GM12878 (cell line): Measurements from ENCODE around the gene LRRN2. TPM values are rescaled to one million over a fixed set of nuclear protein-coding genes. Genes with fewer than 3 reads are reported as not detected.

Experiments
- ATAC-seq: fragments of 200-7000 bp; cut with Tn5 transposase; 3 replicates; pipeline ENCODE4 v1.9.1; 2020; ENCODE audit warnings: mild to moderate bottlenecking, moderate library complexity
- BruUV-seq: library from RNA; stranded (reverse); fragments of 400-500 nt; replicated peaks from 2 replicates; lab custom pipeline; 2021; lab: Mats Ljungman, UMichigan
- CTCF ChIA-PET: fragments of 300-600 bp; sonication (Branson Sonifier 250); formaldehyde crosslinking; extraction: SDS; loops from one replicate; lab custom pipeline; 2021; ENCODE audit warnings: inconsistent platforms; lab: Yijun Ruan, JAX
- POLR2A ChIA-PET: fragments of 350-600 bp; formaldehyde crosslinking; extraction: SDS; loops from one replicate; lab custom pipeline; 2021; ENCODE audit warnings: inconsistent platforms; lab: Charles Lee
- RAD21 ChIA-PET: fragments of 300-600 bp; sonication (Branson Sonifier 250); formaldehyde crosslinking; loops from one replicate; lab custom pipeline; 2023; ENCODE audit warnings: antibody characterized with exemption; ENCODE audit not compliant: unreplicated experiment; lab: Charles Lee
- SMC1A ChIA-PET: fragments of 300-600 bp; sonication (Branson Sonifier 250); formaldehyde crosslinking; loops from one replicate; lab custom pipeline; 2023; ENCODE audit not compliant: unreplicated experiment, uncharacterized antibody; lab: Charles Lee
- DNase-seq: peaks from one replicate; pipeline ENCODE4 v3.0.0-alpha.2; 2011; ENCODE audit warnings: low read depth, low spot score
- FAIRE-seq: peaks from 3 replicates; lab custom pipeline; 2011; peaks lifted over from hg19 to GRCh38; lab: Jason Lieb, UNC
- H2AFZ ChIP-seq: 2 replicates; pipeline ENCODE4 v1.6.0; 2011; ENCODE audit warnings: low read depth, low read length, control low read depth; ENCODE audit not compliant: control insufficient read depth
- H3K27ac ChIP-seq: 2 replicates; pipeline ENCODE4 v1.5.1; 2011; ENCODE audit warnings: control low read depth; ENCODE audit not compliant: control insufficient read depth, insufficient read depth
- H3K27me3 ChIP-seq, 2 experiments: replicated peaks in 1 of 2; 2 replicates each; pipeline versions ENCODE4 v1.6.0 to v1.6.1; 2011; ENCODE audit warnings: low read length in 1 of 2; ENCODE audit not compliant: control insufficient read depth in 2 of 2, insufficient read depth in 2 of 2
- H3K36me3 ChIP-seq, 2 experiments: 2 replicates each; pipeline ENCODE4 v1.5.1; 2011; ENCODE audit warnings: low read length in 1 of 2; ENCODE audit not compliant: control insufficient read depth in 2 of 2, insufficient read depth in 2 of 2
- H3K4me1 ChIP-seq: 2 replicates; pipeline ENCODE4 v1.6.1; 2011; ENCODE audit warnings: mild to moderate bottlenecking, low read length, moderate library complexity, mixed read lengths; ENCODE audit not compliant: control insufficient read depth, insufficient read depth
- H3K4me2 ChIP-seq: 2 replicates; pipeline ENCODE4 v1.6.0; 2011; ENCODE audit warnings: control low read depth; ENCODE audit not compliant: control insufficient read depth, insufficient read depth
- H3K4me3 ChIP-seq: fragments of 200-600 bp; sonication (generic); 2 replicates; pipeline ENCODE4 v1.5.1; 2016
- H3K79me2 ChIP-seq: 2 replicates; pipeline ENCODE4 v1.6.0; 2011; ENCODE audit warnings: low read length; ENCODE audit not compliant: control insufficient read depth, insufficient read depth
- H3K9ac ChIP-seq: 2 replicates; pipeline ENCODE4 v1.8.0; 2011; ENCODE audit warnings: low read length, control low read depth, mixed read lengths; ENCODE audit not compliant: control insufficient read depth, insufficient read depth
- H3K9me3 ChIP-seq: replicated peaks from 3 replicates; pipeline ENCODE4 v1.5.1; 2011; ENCODE audit warnings: mild to moderate bottlenecking, low read length; ENCODE audit not compliant: control insufficient read depth, insufficient read depth
- H4K20me1 ChIP-seq: 2 replicates; pipeline ENCODE4 v1.6.0; 2011; ENCODE audit not compliant: control insufficient read depth, insufficient read depth
- BRCA1 ChIP-seq: IDR thresholded peaks from 2 replicates; pipeline ENCODE4 v1.6.1; 2011; ENCODE audit warnings: low read depth, low read length, improper control_type of control experiment
- CHD2 ChIP-seq: IDR thresholded peaks from 2 replicates; pipeline ENCODE4 v1.6.1; 2011; ENCODE audit warnings: low read depth, low read length, improper control_type of control experiment, borderline replicate concordance
- ELK1 ChIP-seq: IDR thresholded peaks from 2 replicates; pipeline ENCODE4 v1.6.1; 2012; ENCODE audit warnings: low read depth, low read length, improper control_type of control experiment
- FOXK2 ChIP-seq: fragments of 450-650 bp; IDR thresholded peaks from 2 replicates; pipeline ENCODE4 v1.6.1; 2017; ENCODE audit warnings: mild to moderate bottlenecking, moderate library complexity
- MYB ChIP-seq: fragments of 150-350 bp; IDR thresholded peaks from 2 replicates; pipeline ENCODE4 v1.6.1; 2014; ENCODE audit warnings: mild to moderate bottlenecking, low read depth, low read length, borderline replicate concordance
- NR2C2 ChIP-seq: IDR thresholded peaks from 2 replicates; pipeline ENCODE4 v1.6.1; 2011; ENCODE audit warnings: borderline replicate concordance, low read depth; ENCODE audit not compliant: control insufficient read depth, insufficient read length
- PML ChIP-seq: IDR thresholded peaks from 2 replicates; pipeline ENCODE4 v1.6.1; 2012; ENCODE audit warnings: low read length, inconsistent platforms
- RB1 ChIP-seq: fragments of 450-650 bp; formaldehyde crosslinking; IDR thresholded peaks from 2 replicates; pipeline ENCODE4 v1.6.1; 2017; ENCODE audit warnings: mild to moderate bottlenecking, borderline replicate concordance
- RBBP5 ChIP-seq: fragments of 200-600 bp; sonication (generic); conservative IDR thresholded peaks from 2 replicates; pipeline ENCODE4 v1.6.1; 2016
- SIN3A ChIP-seq: IDR thresholded peaks from 2 replicates; pipeline ENCODE4 v1.6.1; 2012; ENCODE audit warnings: low read depth, low read length, improper control_type of control experiment
- SMAD5 ChIP-seq: IDR thresholded peaks from 2 replicates; pipeline ENCODE4 v1.6.1; 2016; ENCODE audit warnings: antibody characterized with exemption, low read depth
- SMARCA5 ChIP-seq: fragments of 450-650 bp; IDR thresholded peaks from 2 replicates; pipeline ENCODE4 v1.6.1; 2017; ENCODE audit warnings: mild to moderate bottlenecking
- WGBS: methylation state at CpG from one replicate; pipeline ENCODE4 v1.1.6; 2016; ENCODE audit warnings: low lambda C conversion rate; ENCODE audit not compliant: insufficient replicate concordance, insufficient coverage; ENCODE audit errors: missing lambda C conversion rate; 5-methylcytosine and 5-hydroxymethylcytosine counted together
- in situ Hi-C: fragments of 300-500 bp; cut with MboI; formaldehyde crosslinking; loops from 9 replicates; pipeline ENCODE4 v1.14.3; 2018; ENCODE audit warnings: mixed read lengths
- intact Hi-C: fragments of 100-400 bp; cut with micrococcal nuclease; formaldehyde crosslinking; loops from one replicate; pipeline ENCODE4 v1.14.2; 2022; ENCODE audit not compliant: unreplicated experiment
- polyA plus RNA-seq, 11 experiments: library from polyadenylated mRNA; depleted of rRNA in 4 of 11; unstranded in 6 of 11; stranded (reverse) in 5 of 11; fragments of >200 nt; fragmentation: Nextera tagmentation in 4 of 11; fragmentation: Illumina TruSeq in 1 of 11; extraction: Ambion mirVana in 4 of 11; extraction: Trizol in 1 of 11; gene quantifications; 1 replicate in 1 of 11; 2 replicates in 10 of 11; pipeline versions ENCODE4 v1.2.1 to v1.2.3, GENCODE V29; 2011 to 2016; ENCODE audit warnings: inconsistent platforms in 2 of 11, missing spikeins in 2 of 11, low read depth in 1 of 11
- total RNA-seq, 4 experiments: library from RNA; depleted of rRNA in 3 of 4; stranded (reverse); fragments of >200 nt in 3 of 4; fragmentation: Illumina TruSeq in 1 of 4; extraction: Trizol in 1 of 4; gene quantifications; 2 replicates each; pipeline versions ENCODE4 v1.2.1 to v1.2.3, GENCODE V29; 2013 to 2021

LRRN2 gene
- total and polyA plus RNA-seq, 10 of the 15 experiments (the other 5 are each of a cell fraction or from before 2014, with no cell fraction given) = not detected

GRCh38 chr1:204688007-204688406, 2.5 kb upstream of the LRRN2 start:
- Histone ChIP-seq H3K4me3 (no peak overlapping the region), H2AFZ (no peak overlapping the region), H3K27me3 (peaks cover 14 to 15% of the 10 kb centered on the region in 2 experiments), H3K27ac (no peak overlapping the region), H3K36me3 (no peaks in the 10 kb centered on the region), H3K9me3 (no peaks in the 10 kb centered on the region), H3K9ac (no peak overlapping the region), H3K79me2 (no peaks in the 10 kb centered on the region), H4K20me1 (no peaks in the 10 kb centered on the region), H3K4me1 (peaks cover 11% of the 10 kb centered on the region), H3K4me2 (no peak overlapping the region)
- ATAC-seq = no peak
- WGBS = 83% methylated on average over 2 of the region's 2 CpGs
- no TSS peak for BruUV-seq
- ChIA-PET RAD21 (interaction anchor here (1.2 kb wide), 1 partner anchor 15 kb away, joined by 3 read pairs; no protein-coding TSS in a partner anchor), POLR2A (interaction anchor here (0.8 kb wide), 1 partner anchor 14 kb away, joined by 3 read pairs; no protein-coding TSS in a partner anchor), CTCF (interaction anchor here (1.4 kb wide), 1 partner anchor 103 kb away, joined by 3 read pairs; no protein-coding TSS in a partner anchor), SMC1A (interaction anchor here (1.4 to 1.7 kb wide), 2 partner anchors 12 to 25 kb away, joined by 3 to 4 read pairs; no protein-coding TSS in a partner anchor)
- no peak for DNase-seq
- FAIRE-seq = no peak
- intact Hi-C loops = no loop called here
- TF ChIP-seq ELK1 (no peak), PML (no peak), BRCA1 (no peak), NR2C2 (no peak), SMARCA5 (no peak), CHD2 (no peak), SIN3A (no peak), MYB (no peak), RB1 (no peak), FOXK2 (no peak), SMAD5 (no peak), RBBP5 (no peak)
- in situ Hi-C loops = no loop called here
